ENCODE results near the gene RAB44.

Gene RAB44

GRCh38 chr6:36666287-36666686 is 31.3 kb upstream of the RAB44 start:
- Histone ChIP-seq H3K27me3 (ENCODE audit: insufficient read depth, low read depth, severe bottlenecking) (no peaks in the 10 kb centered on the region), H3K36me3 (no peaks in the 10 kb centered on the region), H3K27ac (peak overlapping the region; percentile 90), H3K4me3 (ENCODE audit: low read depth, low read length) (no peak overlapping the region), H3K9me3 (ENCODE audit: severe bottlenecking) (no peaks in the 10 kb centered on the region)
- no peak for DNase-seq
- TF ChIP-seq, protein P1, sequence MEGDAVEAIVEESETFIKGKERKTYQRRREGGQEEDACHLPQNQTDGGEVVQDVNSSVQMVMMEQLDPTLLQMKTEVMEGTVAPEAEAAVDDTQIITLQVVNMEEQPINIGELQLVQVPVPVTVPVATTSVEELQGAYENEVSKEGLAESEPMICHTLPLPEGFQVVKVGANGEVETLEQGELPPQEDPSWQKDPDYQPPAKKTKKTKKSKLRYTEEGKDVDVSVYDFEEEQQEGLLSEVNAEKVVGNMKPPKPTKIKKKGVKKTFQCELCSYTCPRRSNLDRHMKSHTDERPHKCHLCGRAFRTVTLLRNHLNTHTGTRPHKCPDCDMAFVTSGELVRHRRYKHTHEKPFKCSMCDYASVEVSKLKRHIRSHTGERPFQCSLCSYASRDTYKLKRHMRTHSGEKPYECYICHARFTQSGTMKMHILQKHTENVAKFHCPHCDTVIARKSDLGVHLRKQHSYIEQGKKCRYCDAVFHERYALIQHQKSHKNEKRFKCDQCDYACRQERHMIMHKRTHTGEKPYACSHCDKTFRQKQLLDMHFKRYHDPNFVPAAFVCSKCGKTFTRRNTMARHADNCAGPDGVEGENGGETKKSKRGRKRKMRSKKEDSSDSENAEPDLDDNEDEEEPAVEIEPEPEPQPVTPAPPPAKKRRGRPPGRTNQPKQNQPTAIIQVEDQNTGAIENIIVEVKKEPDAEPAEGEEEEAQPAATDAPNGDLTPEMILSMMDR (IDR thresholded peaks at IDR 0.05; ENCODE audit: low read depth, low read length): no peak

GRCh38 chr6:36666826-36667591 is 30.6 kb upstream of the RAB44 start:
- TF ChIP-seq, protein P1 (IDR thresholded peaks at IDR 0.05; ENCODE audit: low read depth, low read length): no peak
- peak; percentile 98 for DNase-seq

GRCh38 chr6:36668591-36668990 is 29.0 kb upstream of the RAB44 start:
- TF ChIP-seq, protein P1 (IDR thresholded peaks at IDR 0.05; ENCODE audit: low read depth, low read length): no peak
- Histone ChIP-seq H3K27ac (peak overlapping the region; percentile 90; the same call in 1 of the 2 replicates), H3K27me3 (ENCODE audit: insufficient read depth, low read depth, severe bottlenecking) (no peaks in the 10 kb centered on the region), H3K4me3 (ENCODE audit: low read depth, low read length) (no peak overlapping the region), H3K36me3 (no peaks in the 10 kb centered on the region), H3K9me3 (ENCODE audit: severe bottlenecking) (no peaks in the 10 kb centered on the region)
- DNase-seq: no peak

More at GRCh38 chr6:36666826-36667591, 30.6 kb upstream of the RAB44 start:
- H3K4me3 ChIP-seq (ENCODE audit: low read depth, low read length): no peak overlapping the region
- H3K36me3 ChIP-seq: no peaks in the 10 kb centered on the region
- H3K27me3 ChIP-seq (ENCODE audit: insufficient read depth, low read depth, severe bottlenecking): no peaks in the 10 kb centered on the region
- no peaks in the 10 kb centered on the region for H3K9me3 ChIP-seq (ENCODE audit: severe bottlenecking)
- H3K27ac ChIP-seq: peak overlapping the region; percentile 90

DNA sequence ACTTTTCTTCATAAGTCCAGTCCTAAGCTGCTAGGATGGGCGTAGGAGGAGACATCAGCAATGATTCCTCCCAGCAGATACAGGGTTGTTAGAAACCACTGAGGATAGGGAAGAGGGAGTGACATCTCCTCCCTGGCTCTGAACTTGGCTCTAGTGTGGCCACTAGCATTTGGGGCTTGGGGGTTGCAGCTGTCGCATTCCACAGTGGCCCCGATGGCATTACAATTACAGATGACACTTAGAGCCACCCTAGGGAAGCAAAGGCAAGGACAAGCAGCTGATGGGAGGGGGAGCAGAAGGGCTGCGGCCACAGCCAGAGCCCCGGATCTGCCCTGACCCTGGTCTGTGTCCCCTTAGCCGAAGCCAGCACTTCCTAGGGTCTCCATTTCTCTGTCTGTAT is 28.6 kb upstream of the RAB44 start:
- TF ChIP-seq, protein P1 (IDR thresholded peaks at IDR 0.05; ENCODE audit: low read depth, low read length): no peak
- H3K9me3 ChIP-seq (ENCODE audit: severe bottlenecking): no peaks in the 10 kb centered on the region
- H3K36me3 ChIP-seq: no peaks in the 10 kb centered on the region
- H3K4me3 ChIP-seq (ENCODE audit: low read depth, low read length): no peak overlapping the region
- peak overlapping the region; percentile 15; the same call in 1 of the 2 replicates for H3K27ac ChIP-seq
- H3K27me3 ChIP-seq (ENCODE audit: insufficient read depth, low read depth, severe bottlenecking): no peaks in the 10 kb centered on the region
- no peak for DNase-seq

- DNase-seq: no peak
- TF ChIP-seq, protein P1 (IDR thresholded peaks at IDR 0.05; ENCODE audit: low read depth, low read length): no peak
- H3K36me3 ChIP-seq: no peaks in the 10 kb centered on the region
- H3K4me3 ChIP-seq (ENCODE audit: low read depth, low read length): no peak overlapping the region
- H3K9me3 ChIP-seq (ENCODE audit: severe bottlenecking): no peaks in the 10 kb centered on the region
- H3K27me3 ChIP-seq (ENCODE audit: insufficient read depth, low read depth, severe bottlenecking): no peaks in the 10 kb centered on the region
- no peak overlapping the region for H3K27ac ChIP-seq
These were observed 27.4 kb upstream of the RAB44 start for GRCh38 chr6:36670271-36670670.

All from WERI-Rb-1 (cell line).